ENCODE measurements around the gene MRPL21.

Gene MRPL21

GRCh38 chr11:68841718-68842426 is 61.8 kb downstream of the MRPL21 start, which contains the start of gene CPT1A:
TSS of gene CPT1A (minus strand) at chr11:68841916. CDS start at chr11:68815474, 26,442 bp downstream.
- peak within 1 kb of the TSS; percentile 87 for H3K4me3 ChIP-seq (ENCODE audit: low read depth, low read length)
- no peak for DNase-seq (ENCODE audit: low read depth)
- no peak for TF ChIP-seq CTCF (IDR thresholded peaks at IDR 0.05; ENCODE audit: control insufficient read depth, extremely low read depth, insufficient read depth)
